ENCODE measurements around the gene C1orf210. TPM values are rescaled to one million over a fixed set of nuclear protein-coding genes. Genes with fewer than 3 reads are reported as not detected.
A peak's percentile ranks its signal among the peaks of the same experiment; 100 is the strongest.

The C1orf210 gene
- total RNA-seq, 1 experiment from 2014 or later: 7.6 TPM

- no peak for TF ChIP-seq EZH2phosphoT487 (IDR thresholded peaks at IDR 0.05; ENCODE audit: borderline replicate concordance)
- no peak for TF ChIP-seq CBX3 (IDR thresholded peaks at IDR 0.05; ENCODE audit: low read depth)
- TF ChIP-seq POLR2AphosphoS5 (IDR thresholded peaks at IDR 0.05; ENCODE audit: low read depth, low read length): no peak
- TF ChIP-seq FOSL1 (IDR thresholded peaks at IDR 0.05; ENCODE audit: low read depth): no peak
- TF ChIP-seq CTCF (IDR thresholded peaks at IDR 0.05 in 2 of 3, conservative IDR thresholded peaks at IDR 0.05 in 1 of 3; ENCODE audit: borderline replicate concordance in 1 of 3, insufficient read depth in 1 of 3, low read depth in 2 of 3, low read length in 2 of 3): peak in 1 of 3 experiments; percentile 27; a peak in 1 of 6 replicates
- no peaks in the 10 kb centered on the region for H4K20me1 ChIP-seq (ENCODE audit: insufficient read depth)
- BruUV-seq (replicated peaks): no TSS peak
- H3K79me2 ChIP-seq (ENCODE audit: insufficient read depth, low read length): no peaks in the 10 kb centered on the region
- H3K9me3 ChIP-seq (ENCODE audit: control insufficient read depth in 1 of 2, insufficient read depth in 1 of 2, low read depth in 1 of 2, low read length in 2 of 2): no peaks in the 10 kb centered on the region
- 0 out of 4 replicates have a peak, but pooled peaks cover 0 to 2% of the 10 kb centered on the region in 2 experiments for H3K36me3 ChIP-seq (ENCODE audit: control insufficient read depth in 1 of 2, insufficient read depth in 2 of 2, low read length in 2 of 2)
- peak overlapping the region; percentile 4; the same call in 1 of the 2 replicates for H3K4me2 ChIP-seq (ENCODE audit: low read length)
- RAD21 ChIA-PET (ENCODE audit: low non-redundant PET in 1 of 2, low total read pairs in 2 of 2, uncharacterized antibody in 2 of 2, unreplicated experiment in 2 of 2): no interaction called here
- H3K27me3 ChIP-seq (ENCODE audit: insufficient read depth, low read length): 0 out of 2 replicates have a peak, but pooled peaks cover 3% of the 10 kb centered on the region
- POLR2A ChIA-PET: interaction anchor here (1.1 kb wide), 1 partner anchor 74 kb away, joined by 5 read pairs; the partner anchor contains the start of gene CDC20
- no peak overlapping the region for H2AFZ ChIP-seq (ENCODE audit: low read depth, low read length, poor library complexity, severe bottlenecking)
- intact Hi-C loops (cut with micrococcal nuclease): no loop called here
- CTCF ChIA-PET: no interaction called here
- H3K4me1 ChIP-seq (ENCODE audit: control insufficient read depth in 1 of 2, insufficient read depth in 2 of 2, low read length in 2 of 2): peaks cover 14 to 27% of the 10 kb centered on the region in 2 experiments; a peak in 3 of 4 replicates
- DNase-seq (ENCODE audit: low read depth, low spot score) (no peak), ATAC-seq (no peak)
- H3K9me2 ChIP-seq (ENCODE audit: insufficient read depth): no peaks in the 10 kb centered on the region
- H3K9ac ChIP-seq (ENCODE audit: low read length): no peak overlapping the region
- no peak overlapping the region for H3K4me3 ChIP-seq (replicated peaks in 1 of 2; ENCODE audit: low read depth in 1 of 2, low read length in 2 of 2)
- H3K27ac ChIP-seq (ENCODE audit: low read depth, low read length): no peak overlapping the region
Measured at GRCh38 chr1:43284065-43284464, 1.3 kb downstream of the C1orf210 start.
